Measurements from ENCODE around the gene AMDHD2.
"Not testable (repeated sequence)": the region's sequence is repeated elsewhere in the genome, so short reads cannot be mapped to it uniquely, and the experiment has no call there.

The AMDHD2 gene

DNA sequence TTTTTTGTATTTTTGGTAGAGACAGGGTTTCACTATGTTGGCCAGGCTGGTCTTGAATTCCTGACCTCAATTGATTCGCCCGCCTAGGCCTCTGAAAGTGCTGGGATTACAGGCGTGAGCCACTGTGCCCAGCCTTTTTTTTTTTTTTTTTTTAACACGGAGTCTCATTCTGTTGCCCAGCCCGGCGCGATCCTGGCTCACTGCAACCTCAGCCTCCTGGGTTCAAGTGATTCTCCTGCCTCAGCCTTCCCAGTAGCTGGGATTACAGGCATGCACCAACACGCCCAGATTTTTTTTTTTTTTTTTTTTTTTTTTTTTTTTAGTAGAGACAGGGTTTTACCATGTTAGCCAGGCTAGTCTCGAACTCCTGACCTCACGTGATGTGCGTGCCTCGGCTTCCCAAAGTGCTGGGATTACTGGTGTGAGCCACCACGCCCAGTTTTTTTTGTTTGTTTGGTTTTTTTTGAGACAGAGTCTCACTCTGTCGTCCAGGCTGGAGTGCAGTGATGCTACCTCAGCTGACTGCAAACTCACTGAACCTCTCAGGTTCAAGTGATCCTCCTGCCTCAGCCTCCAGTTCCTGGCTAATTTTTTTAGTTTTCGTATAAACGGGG is 13.1 kb downstream of the AMDHD2 start:
- not testable (repeated sequence) for DNase-seq (ENCODE audit: low read depth, low spot score)

DNA sequence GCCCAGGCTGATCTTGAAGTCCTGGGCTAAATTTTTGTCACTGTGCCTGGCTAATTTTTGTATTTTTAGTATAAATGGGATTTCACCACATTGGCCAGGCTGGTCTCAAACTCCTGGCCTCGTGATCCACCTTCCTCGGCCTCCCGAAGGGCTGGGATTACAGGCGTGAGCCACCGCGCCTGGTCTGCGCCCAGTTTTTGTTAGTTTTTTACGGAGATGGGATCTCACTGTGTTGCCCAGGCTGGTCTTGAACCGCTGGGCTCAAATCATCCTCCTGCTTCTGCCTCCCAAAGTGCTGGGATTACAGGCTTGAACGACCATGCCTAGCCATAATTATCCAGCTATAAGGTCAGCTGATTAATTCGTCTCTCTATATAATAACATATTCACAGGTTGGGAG is 13.7 kb downstream of the AMDHD2 start:
- DNase-seq (ENCODE audit: low read depth, low spot score), result no peak

DNA sequence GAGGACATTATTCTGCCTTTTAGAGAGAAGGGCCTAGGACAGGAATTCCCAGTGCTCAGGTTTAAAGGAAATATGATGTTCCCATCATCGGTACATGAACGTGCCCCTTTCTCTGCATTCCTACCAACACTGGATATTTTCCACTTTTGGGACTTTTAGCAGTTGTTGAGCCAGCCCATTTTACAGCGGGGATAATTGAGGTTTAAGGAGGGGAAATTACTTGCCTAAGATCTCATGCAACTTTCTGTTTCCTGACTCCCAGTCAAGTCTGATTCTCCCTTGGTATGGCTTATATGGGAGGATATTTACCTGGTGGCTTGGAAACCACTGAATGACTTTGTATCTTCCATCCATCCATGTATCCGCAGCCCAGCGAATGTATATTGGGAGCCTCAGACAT is 14.2 kb downstream of the AMDHD2 start:
- DNase-seq (ENCODE audit: low read depth, low spot score), result not testable (repeated sequence)

DNA sequence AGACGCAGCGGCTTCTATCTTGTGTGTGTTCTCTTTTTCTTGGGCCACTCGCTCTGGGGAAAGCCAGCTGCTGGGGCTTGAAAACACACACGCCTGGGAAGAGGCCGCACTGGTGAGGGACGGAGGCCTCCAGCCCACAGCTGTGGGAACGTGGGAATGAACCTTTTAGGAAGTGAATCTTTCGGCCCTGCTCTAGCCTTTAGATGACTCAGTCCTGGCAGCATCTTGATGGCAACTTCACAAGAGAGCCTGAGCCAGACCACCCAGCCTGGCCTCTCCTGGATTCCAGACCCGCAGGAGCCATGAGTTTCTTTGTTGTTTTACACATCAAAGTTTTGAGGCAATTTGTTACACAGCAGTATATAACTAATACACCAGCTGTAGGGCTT is 15.4 kb downstream of the AMDHD2 start:
- no peak for DNase-seq (ENCODE audit: low read depth, low spot score)

DNA sequence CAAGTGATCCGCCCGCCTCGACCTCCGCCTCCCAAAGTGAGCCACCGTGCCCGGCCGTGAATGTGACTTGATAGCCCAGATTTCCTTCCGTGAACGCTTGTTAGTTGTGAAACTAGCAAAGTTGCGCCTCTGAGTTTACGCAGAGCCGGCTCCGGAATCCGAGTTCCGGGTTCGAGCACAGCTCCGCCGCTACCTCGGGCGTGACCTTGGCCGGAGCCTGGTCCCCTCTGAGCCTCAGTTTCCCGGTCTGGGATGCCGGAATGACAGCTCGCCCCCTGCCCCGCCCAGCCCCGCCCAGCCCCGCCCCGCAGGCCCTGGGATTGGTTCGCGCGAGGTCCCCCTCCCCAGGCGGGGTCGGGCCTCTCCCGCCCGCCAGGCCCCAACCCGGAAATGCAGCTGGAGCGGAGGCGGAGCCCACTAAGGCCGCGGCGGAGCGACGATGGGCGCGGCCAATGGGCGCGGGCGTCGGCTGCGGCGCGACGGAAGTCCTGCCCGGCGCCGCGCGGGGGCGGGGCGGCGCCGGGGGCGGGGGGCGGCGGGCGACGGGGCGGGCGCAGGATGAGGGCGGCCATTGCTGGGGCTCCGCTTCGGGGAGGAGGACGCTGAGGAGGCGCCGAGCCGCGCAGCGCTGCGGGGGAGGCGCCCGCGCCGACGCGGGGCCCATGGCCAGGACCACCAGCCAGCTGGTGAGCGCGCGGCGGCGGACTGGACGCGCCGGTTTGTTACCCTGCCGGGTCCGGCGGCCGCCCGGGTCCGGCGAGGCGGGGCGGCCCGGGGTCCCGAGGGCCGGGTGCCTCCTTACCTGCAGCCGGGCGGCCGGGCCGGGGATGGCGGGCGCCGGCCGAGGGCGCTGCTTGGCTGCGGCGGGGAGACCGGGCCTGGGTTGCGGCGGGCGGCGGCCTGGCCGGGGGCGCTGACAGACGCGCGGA is 17.5 kb downstream of the AMDHD2 start, which contains the start of gene PDPK1:
Gene PDPK1, plus strand, starts transcription at position 571 of the 929 bp plus-strand sequence. Its CDS starts 92 bp downstream, at position 663.
- peak; percentile 87 for DNase-seq (ENCODE audit: low read depth, low spot score)

DNA sequence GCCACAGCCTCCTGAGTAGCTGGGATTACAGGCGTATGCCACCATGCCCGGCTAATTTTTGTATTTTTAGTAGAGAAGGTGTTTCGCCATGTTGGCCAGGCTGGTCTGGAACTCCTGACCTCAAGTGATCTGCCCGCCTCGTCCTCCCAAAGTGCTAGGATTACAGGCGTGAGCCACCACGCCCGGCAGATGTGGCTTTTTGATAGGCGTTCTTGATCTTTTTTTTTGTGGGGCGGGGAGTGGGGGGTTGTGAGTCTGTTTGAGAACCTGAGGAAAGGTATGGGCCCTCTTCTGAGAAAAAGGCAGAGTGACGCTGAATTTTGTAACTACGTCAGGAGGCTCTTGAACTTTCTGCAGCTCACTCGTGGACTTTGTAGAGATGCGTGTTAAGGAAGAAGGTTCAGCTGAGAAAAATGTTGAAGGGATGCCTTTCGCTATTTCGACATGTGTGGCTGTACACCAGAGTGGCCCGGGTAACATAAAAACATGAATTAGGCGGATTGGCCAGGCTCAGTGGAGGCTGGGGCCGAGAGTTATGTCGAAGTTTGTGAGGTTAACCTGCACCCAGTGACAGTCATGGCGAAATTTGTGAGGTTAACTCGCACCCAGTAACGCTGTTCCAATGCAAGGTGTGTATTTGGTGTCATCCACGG is 19.1 kb downstream of the AMDHD2 start:
- not testable (repeated sequence) for DNase-seq (ENCODE audit: low read depth, low spot score)

DNA sequence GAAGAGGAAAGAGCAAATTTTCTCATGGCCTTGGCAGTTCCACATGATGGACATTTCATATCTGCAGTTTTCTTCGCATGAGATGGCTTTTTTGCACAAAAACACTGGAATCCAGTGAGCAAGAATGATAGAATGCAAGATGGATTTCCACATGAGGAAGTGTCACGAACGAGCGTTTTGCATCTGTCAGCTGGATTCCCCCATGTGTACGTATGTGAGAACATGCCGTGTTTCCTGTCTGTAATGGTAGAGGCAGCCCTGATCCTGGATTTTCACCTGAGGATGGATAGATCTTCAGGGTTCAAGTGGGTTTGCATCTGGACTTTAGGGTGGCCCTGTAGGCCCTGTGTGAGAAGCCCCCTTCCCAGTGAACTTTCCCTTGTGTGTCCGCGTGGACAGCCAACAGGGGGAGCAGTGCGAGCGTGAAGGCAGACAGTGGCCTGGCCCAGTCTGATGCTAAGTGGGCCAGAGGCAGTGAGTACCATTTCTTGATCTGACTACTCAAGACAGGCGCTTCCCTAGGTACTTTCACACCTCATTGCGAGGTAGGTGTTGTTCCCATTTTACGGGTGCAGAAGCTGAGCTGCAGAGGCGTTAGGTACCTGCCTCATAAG is 19.8 kb downstream of the AMDHD2 start:
- DNase-seq (ENCODE audit: low read depth, low spot score), result not testable (repeated sequence)

DNA sequence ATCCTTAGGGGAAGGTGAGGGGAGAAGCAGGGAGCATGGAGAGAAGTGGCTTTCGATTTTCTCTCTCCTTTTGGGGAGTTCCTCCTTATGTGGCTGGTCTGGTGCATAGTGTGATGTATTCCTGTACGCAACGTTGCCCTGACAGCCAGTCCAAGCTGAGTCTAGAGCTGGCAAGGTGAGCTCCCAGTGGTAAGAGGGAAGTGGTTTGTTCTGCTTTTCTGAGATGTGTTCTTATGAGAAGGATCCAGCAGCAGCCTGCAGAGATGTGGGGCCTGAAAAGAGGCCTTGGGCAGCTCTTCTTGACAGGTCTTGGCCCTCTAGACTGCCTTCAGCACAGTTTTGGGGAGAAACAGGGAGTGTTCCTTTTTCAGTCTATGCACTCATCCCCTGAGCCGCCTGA is 20.7 kb downstream of the AMDHD2 start:
- DNase-seq (ENCODE audit: low read depth, low spot score), result not testable (repeated sequence)

DNA sequence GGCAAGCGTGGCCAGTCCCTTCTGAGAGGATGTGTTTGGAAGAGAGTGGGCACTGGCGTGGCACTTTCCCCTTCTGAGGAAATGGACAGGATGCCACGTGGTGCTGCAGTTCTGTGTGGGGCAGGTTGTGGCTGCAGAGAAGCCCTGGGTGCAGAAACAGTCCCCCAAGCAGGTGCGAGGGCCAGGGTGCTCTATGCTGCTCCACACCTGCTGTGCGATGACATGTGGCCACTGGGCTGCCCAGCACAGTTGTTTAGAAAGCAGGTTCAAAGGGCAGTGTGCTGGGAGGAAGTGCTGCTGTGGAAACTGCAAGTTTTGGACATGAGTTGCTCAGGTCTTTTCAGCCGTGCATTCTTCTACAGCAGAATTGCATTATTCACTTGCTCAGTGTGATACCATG is 21.2 kb downstream of the AMDHD2 start:
- not testable (repeated sequence) for DNase-seq (ENCODE audit: low read depth, low spot score)

DNA sequence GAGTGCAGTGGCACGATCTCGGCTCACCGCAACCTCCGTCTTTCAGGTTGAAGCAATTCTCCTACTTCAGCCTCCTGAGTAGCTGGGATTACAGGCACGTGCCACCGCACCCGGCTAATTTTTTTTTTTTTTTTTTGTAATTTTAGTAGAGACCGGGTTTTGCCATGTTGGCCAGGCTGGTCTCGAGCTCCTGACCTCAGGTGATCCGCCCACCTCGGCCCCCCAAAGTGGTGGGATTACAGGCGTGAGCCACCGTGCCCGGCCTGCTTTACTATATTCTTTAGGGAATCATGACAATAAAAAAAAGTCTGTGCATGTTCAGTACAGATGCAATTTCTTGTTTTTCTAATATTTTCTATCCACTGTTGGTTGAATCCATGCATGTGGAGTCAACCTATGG is 23.6 kb downstream of the AMDHD2 start:
- not testable (repeated sequence) for DNase-seq (ENCODE audit: low read depth, low spot score)

DNA sequence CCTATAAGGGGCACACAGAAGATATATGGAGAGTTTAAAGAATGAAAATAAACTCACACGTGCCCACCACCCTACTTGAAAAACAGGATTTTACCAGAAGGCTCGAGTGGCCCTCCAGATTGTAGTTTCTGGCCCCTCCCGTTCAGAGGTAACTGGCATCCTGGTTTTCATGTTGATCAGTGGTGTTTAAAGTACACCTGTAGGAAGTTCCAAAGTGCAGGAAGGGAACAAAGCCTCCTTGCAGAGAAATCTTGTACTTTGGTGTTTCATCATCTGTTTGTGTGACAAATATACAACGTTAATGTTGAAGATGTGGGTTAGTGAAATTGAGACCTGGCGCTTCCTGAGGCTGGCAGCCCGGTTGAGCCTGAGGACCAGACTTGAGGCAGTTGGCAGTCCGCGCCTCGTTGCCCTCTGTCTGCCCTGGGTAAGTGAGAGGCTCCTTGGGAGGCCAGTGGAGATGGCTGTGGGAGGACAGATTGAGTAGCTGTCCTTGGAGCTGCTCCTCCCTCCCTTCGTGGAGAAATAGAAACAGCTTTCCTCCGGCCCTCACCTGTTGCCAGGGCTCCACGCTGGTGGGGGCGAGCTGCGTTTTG is 30.2 kb downstream of the AMDHD2 start:
- DNase-seq (ENCODE audit: low read depth, low spot score), result not testable (repeated sequence)

DNA sequence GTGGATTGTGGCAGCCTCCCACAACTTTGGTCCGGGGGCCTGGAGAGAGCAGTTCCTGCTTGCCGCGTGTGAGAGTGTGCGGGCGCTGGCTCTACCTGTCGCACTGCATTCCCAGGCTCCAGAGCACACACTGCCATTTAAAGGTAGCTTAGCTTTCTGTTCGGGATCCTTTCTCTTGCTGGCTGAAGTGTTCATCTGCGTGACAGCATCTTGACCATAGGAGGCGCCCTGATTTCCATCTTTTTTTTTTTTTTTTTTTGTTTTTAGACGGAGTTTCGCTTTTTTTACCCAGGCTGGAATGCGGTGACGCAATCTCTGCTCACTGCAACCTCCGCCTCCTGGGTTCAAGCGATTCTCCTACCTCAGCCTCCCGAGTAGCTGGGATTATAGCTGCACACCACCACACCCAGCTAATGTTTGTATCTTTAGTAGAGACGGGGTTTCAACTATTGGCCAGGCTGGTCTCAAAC is 31.3 kb downstream of the AMDHD2 start:
- not testable (repeated sequence) for DNase-seq (ENCODE audit: low read depth, low spot score)

DNA sequence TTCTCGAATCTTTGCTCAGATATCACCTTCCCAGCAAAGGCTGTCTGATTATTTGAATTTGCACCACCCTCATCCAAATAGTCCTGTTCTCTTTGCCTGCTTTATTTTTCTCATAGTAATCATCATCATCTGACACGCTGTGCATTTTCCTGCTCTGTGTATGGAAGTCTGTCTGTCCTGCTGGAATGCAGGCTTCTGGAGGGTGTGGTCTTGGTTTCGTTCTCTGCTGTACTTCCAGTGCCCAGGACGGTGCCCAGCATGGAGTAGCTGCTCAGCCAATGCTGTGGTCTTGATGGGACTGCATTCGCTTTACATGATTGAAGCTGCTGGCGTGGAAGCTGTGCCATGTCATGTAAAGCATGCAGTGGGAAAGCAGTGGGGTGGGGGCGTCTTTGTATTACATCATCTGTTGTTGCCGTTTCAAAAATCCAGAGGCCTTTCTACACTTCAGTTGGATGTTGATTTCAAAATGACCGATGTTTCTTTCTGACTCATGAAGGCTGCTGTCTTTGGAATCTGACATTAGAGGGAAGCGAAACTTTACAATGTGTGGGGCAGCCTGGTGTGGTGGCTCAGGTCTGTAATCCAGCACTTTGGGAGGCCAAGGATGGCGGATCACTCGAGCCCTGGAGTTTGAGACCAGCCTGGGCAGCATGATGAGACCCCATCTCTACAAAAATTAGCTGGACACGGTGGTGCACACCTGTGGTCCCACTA is 34.7 kb downstream of the AMDHD2 start:
- DNase-seq (ENCODE audit: low read depth, low spot score), result not testable (repeated sequence)

DNA sequence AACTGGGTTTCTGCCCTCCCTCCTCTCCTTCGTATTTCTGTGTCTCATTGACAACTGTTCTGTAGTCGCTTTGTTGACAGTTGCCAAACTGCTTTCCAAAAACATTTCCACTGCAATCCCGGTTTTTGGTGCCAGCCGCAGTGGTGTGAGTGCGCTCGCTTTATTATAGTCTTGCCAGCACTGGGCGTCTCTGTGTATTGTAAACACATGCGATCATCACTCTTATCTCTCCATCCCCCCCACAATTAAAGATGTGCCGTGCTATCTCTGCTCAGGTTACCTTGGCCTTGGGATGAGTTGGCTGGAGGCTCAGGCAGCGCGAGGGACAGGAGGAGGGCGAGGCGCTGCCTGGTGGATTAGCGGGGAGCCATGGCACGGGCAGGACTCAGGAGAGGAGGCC is 37.0 kb downstream of the AMDHD2 start:
- DNase-seq (ENCODE audit: low read depth, low spot score), result not testable (repeated sequence)

DNA sequence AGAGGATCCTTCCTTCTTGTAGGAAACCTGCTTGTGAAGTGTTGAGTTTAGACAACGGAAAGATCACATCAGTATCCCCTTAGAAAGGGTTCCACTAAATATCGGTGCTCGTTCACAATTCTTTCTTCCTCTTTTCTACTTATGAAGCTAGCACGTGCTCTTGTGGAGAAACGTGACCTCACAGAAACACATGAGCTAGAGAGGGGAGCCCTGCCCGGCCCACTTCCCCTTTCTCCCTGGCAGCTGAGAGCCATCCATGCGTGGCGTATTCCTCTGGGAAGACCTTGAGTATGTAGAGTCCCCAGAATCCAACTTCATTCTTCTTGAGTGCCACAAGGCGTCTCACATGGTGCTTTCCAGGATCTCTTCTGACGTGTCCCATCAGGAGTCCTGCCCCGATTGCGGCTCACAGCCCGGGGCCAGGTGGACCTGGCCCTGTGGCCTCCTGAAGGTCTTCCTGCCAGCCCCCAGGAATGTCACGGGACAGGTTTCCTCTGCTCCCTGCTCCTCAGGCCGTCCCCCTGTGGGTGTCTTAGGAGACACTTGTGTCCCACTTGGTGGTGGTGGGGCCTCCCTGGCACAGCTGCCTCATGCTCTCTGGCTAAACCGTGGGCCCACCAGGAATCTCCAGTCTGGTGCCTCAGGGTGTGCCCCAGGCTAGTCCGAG is 40.1 kb downstream of the AMDHD2 start:
- not testable (repeated sequence) for DNase-seq (ENCODE audit: low read depth, low spot score)

DNA sequence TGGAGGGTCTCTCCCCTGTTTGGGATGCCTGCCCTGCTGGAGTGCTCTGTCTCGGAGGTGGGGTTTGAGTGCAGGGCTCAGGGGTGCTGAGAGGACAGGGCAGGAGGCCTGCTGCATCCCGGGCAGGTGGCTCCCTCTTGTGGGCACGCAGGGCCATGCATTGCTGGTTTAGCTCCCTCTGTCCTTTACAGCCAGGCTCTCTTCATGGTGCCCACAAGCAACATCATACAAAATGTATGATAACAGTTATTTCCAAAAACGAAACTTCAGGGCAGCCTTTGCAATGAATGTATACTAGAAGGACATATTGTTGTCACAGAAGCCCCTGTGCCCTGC is 40.6 kb downstream of the AMDHD2 start:
- DNase-seq (ENCODE audit: low read depth, low spot score), result not testable (repeated sequence)

DNA sequence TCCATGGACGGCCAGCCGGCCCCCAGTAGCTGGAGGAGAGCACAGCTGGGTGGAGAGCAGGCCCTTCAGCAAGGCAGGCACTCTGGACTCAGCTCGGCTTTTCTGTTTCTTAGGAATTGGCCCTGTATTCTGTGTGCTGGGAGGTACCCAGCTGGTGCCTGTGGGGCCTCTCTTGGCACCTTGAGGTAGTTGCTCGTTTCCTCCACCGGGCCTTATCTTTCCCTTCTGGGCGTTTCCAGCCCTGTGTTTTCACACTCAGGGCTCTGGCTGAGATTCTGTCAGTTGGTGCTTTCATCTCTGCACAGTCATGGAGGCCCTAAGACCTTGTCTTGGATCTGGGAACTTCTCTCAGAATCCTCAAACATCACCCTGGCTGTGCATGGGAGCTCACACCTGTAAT is 47.3 kb downstream of the AMDHD2 start:
- not testable (repeated sequence) for DNase-seq (ENCODE audit: low read depth, low spot score)

DNA sequence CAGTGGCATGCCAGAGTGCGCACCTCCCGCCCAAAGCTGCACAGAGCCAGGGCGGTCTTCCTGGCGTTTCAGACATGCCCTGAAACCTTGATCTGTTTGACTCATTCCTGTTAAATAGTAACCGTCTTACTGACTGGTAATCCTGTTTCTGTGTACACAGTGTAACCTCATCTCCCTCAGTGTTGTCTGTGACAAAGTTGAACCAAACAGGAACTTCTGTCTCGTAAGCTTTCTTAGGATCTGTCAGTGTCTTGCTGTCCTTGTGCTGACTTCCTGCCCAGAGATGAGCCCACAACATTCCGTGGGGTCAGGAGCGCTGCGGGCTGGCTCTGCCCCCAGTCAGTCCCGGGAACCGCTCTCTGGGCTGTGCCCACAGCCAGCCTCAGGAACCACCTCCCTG is 48.4 kb downstream of the AMDHD2 start:
- DNase-seq (ENCODE audit: low read depth, low spot score), result not testable (repeated sequence)

DNA sequence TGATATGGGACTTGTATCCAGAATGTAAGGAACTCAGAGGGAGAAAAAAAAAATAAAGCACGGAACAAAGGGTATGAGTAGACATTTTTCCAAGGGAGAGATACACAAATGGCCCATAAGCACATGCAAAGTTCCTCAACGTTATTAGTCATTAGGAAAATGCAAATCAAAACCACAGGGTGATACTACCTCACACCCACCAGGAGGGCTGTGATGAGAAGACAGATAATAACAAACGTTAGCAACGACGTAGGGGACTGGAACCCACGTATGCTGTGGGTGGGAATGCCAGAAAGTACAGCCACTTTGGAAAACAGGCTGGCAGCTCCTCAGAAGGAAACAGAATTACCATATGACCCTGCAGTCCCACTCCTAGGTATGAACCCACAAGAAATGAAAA is 52.5 kb downstream of the AMDHD2 start:
- not testable (repeated sequence) for DNase-seq (ENCODE audit: low read depth, low spot score)

DNA sequence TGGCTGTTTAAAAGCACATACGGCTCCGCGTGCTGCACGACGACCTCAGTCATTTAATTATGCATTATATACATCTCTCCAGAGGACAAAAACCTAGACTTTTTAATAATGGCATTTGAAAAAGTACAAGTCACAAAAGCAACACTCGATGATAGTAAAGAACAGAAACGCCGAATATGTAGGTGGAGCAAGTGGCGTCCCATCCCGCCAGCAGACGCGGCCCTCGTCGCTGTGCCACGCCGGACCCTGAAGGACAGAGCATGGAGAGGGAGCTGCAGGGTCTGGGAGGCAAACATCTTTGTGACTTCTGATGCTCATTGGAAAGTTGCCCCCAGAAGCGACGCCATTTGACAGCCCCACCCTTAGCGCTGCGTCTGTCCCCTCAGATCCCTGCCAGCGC is 55.7 kb downstream of the AMDHD2 start:
- not testable (repeated sequence) for DNase-seq (ENCODE audit: low read depth, low spot score)

Data from activated naive CD8-positive, alpha-beta T cell treated with anti-CD3 and anti-CD28 coated beads, Interleukin-2, amount 50 U/mL, for 16 hours (primary cell).